Ovary (tissue), 9 donors: ENCODE results near the gene PLEKHA8. TPM values are rescaled to one million over a fixed set of nuclear protein-coding genes. Genes with fewer than 3 reads are reported as not detected.

Experiments used
- DNase-seq, 5 donors: peaks; one replicate each; pipeline ENCODE4 v3.0.0-alpha.2; 2019 to 2020
- H3K27ac ChIP-seq, 2 donors: fragments of 200-600 bp; one replicate each; pipeline versions ENCODE4 v1.5.1 to v1.8.0; 2019 to 2022
- H3K27me3 ChIP-seq: fragments of 200-600 bp; one replicate; pipeline ENCODE4 v1.8.0; 2022
- H3K36me3 ChIP-seq: fragments of 200-600 bp; sonication (generic); one replicate; pipeline ENCODE4 v1.5.1; 2019
- H3K4me1 ChIP-seq: one replicate; pipeline ENCODE4 v1.8.1; 2013; ENCODE audit warnings: mild to moderate bottlenecking, moderate library complexity; ENCODE audit not compliant: insufficient read depth
- H3K4me3 ChIP-seq: fragments of 200-600 bp; sonication (generic); one replicate; pipeline ENCODE4 v1.5.1; 2017
- H3K9me3 ChIP-seq, 2 donors: fragments of 200-600 bp in 1 of 2; sonication (generic) in 1 of 2; one replicate each; pipeline versions ENCODE4 v1.5.1 to v1.8.1; 2013 to 2019; ENCODE audit warnings: mild to moderate bottlenecking in 1 of 2, moderate library complexity in 1 of 2
- CTCF ChIP-seq, 3 donors: fragments of 450-650 bp in 2 of 3; fragments of 200-600 bp in 1 of 3; IDR thresholded peaks; one replicate each; pipeline versions ENCODE4 v1.5.1 to v1.8.0; 2016 to 2022; ENCODE audit warnings: antibody characterized with exemption in 3 of 3, mild to moderate bottlenecking in 1 of 3
- EP300 ChIP-seq: sonication (generic); formaldehyde crosslinking; IDR thresholded peaks from one replicate; pipeline ENCODE4 v1.6.1; 2017; ENCODE audit warnings: antibody characterized with exemption
- POLR2A ChIP-seq: fragments of 450-650 bp; IDR thresholded peaks from one replicate; pipeline ENCODE4 v1.6.1; 2017; ENCODE audit warnings: antibody characterized with exemption, mild to moderate bottlenecking, moderate library complexity
- WGBS, 3 donors: extraction: QIAGEN DNeasy Blood & Tissue Kit in 1 of 3; methylation state at CpG; one replicate each; pipeline versions ENCODE4 v1.1.5 to v1.1.7; 2013 to 2017; 5-methylcytosine and 5-hydroxymethylcytosine counted together
- intact Hi-C, 4 donors: fragments of 100-400 bp; cut with DNase I; formaldehyde crosslinking; loops; one replicate each; pipeline versions ENCODE4 v1.11.0 to v1.15.1; 2022 to 2023
- polyA plus RNA-seq, 2 donors: library from polyadenylated mRNA; stranded (reverse); fragments of 200-250 nt in 1 of 2; fragments of 350-450 nt in 1 of 2; fragmentation: Illumina TruSeq in 1 of 2; extraction: RNeasy Lipid Tissue Mini Kit (QIAGEN cat#74804) in 1 of 2; gene quantifications; one replicate each; pipeline ENCODE4 v1.2.3, GENCODE V29; 2013 to 2014
- total RNA-seq, 7 donors: library from RNA; depleted of rRNA in 2 of 7; stranded (reverse); fragments of >200 nt in 2 of 7; fragmentation: NEBNext Ultra II Directional in 3 of 7; extraction: Animal tissue kit (Norgen Biotek cat#: 25700) in 3 of 7; gene quantifications; one replicate each; pipeline versions ENCODE4 v1.1.0 to v1.2.4, GENCODE V29; 2016 to 2023
- donor health status: DM: no; HTN: no; CAD: no; lungs with moderate emphysema.
- donor health status: DM: no; HTN: no; CAD: no.
- donor health status: Bipolar disorder and iron deficiency.
- donor health status: DM: yes; HTN: yes; CAD: no.
- donor health status: DM: no; HTN: no; CAD: no.
- donor health status: DM: yes; HTN: yes; CAD: no.

Gene PLEKHA8
- total and polyA plus RNA-seq, 9 donors, result 3.1 to 12.8 (median 10.0) TPM

- H3K27me3 ChIP-seq, result no peaks in the 10 kb centered on the region
- no peaks in the 10 kb centered on the region for H3K9me3 ChIP-seq
- intact Hi-C loops, result loop anchor here in 1 of 4 donors (10.0 kb wide), 1 partner anchor 120 kb away; the partner anchor contains the start of gene ZNRF2
- H3K27ac ChIP-seq, result no peak overlapping the region
- H3K36me3 ChIP-seq, result no peaks in the 10 kb centered on the region
- DNase-seq, result no peak
- TF ChIP-seq CTCF (IDR thresholded peaks at IDR 0.05) (no peak), POLR2A (no peak)
- H3K4me3 ChIP-seq, result no peak overlapping the region
- WGBS, 3 donors, result 79 to 83% (median 81%) methylated on average over 6 of the region's 6 CpGs
- peaks cover 6% of the 10 kb centered on the region for H3K4me1 ChIP-seq
Observed at GRCh38 chr7:30164567-30164966, 136.4 kb downstream of the PLEKHA8 start.

- WGBS, 3 donors, result 91 to 93% (median 92%) methylated on average over 3 of the region's 3 CpGs
- TF ChIP-seq POLR2A (no peak), CTCF (IDR thresholded peaks at IDR 0.05) (no peak), EP300 (no peak)
- Histone ChIP-seq H3K4me1 (no peaks in the 10 kb centered on the region), H3K27me3 (no peaks in the 10 kb centered on the region), H3K36me3 (no peaks in the 10 kb centered on the region), H3K4me3 (no peak overlapping the region), H3K27ac (no peak overlapping the region), H3K9me3 (no peaks in the 10 kb centered on the region)
- intact Hi-C loops, result loop anchor here in 1 of 4 donors (10.0 kb wide), 1 partner anchor 119 kb away; the partner anchor contains the start of gene ZNRF2
- no peak for DNase-seq
Observed at GRCh38 chr7:30165590-30165989, 137.4 kb downstream of the PLEKHA8 start.

GRCh38 chr7:30166155-30166840 lies 138.1 kb downstream of the PLEKHA8 start:
- 90 to 93% (median 91%) methylated on average over 12 of the region's 12 CpGs for WGBS, 3 donors
- no peak overlapping the region for H3K27ac ChIP-seq
- no peak for DNase-seq
- no peak overlapping the region for H3K4me3 ChIP-seq
- H3K9me3 ChIP-seq, result no peaks in the 10 kb centered on the region
- no peak for TF ChIP-seq POLR2A
- no peak for TF ChIP-seq CTCF (IDR thresholded peaks at IDR 0.05)
- TF ChIP-seq EP300, result no peak
- H3K4me1 ChIP-seq, result no peaks in the 10 kb centered on the region
- no peaks in the 10 kb centered on the region for H3K27me3 ChIP-seq
- intact Hi-C loops, result loop anchor here in 1 of 4 donors (10.0 kb wide), 1 partner anchor 119 kb away; the partner anchor contains the start of gene ZNRF2
- H3K36me3 ChIP-seq, result no peaks in the 10 kb centered on the region

GRCh38 chr7:30166841-30167235 lies 138.6 kb downstream of the PLEKHA8 start:
- DNase-seq, result no peak
- H3K9me3 ChIP-seq, result no peaks in the 10 kb centered on the region
- H3K4me3 ChIP-seq, result no peak overlapping the region
- WGBS, 3 donors, result 87 to 92% (median 91%) methylated on average over 5 of the region's 5 CpGs
- no peak overlapping the region for H3K27ac ChIP-seq
- no peaks in the 10 kb centered on the region for H3K27me3 ChIP-seq
- TF ChIP-seq EP300 (no peak), POLR2A (no peak), CTCF (IDR thresholded peaks at IDR 0.05) (no peak)
- intact Hi-C loops, result loop anchor here in 1 of 4 donors (10.0 kb wide), 1 partner anchor 118 kb away; the partner anchor contains the start of gene ZNRF2
- no peaks in the 10 kb centered on the region for H3K36me3 ChIP-seq
- no peaks in the 10 kb centered on the region for H3K4me1 ChIP-seq
